Kidney glomerular epithelial cell (primary cell): ENCODE results near the gene RPTOR.
"Not testable (repeated sequence)": the region's sequence is repeated elsewhere in the genome, so short reads cannot be mapped to it uniquely, and the experiment has no call there.

Experiments
- DNase-seq: peaks from one replicate; lab custom pipeline; 2025; lab: John Stamatoyannopoulos, UW

RPTOR gene

GRCh38 chr17:80615376-80615775, 70.7 kb downstream of the RPTOR start:
- DNase-seq, result no peak

GRCh38 chr17:80616705-80617104, 72.1 kb downstream of the RPTOR start:
- DNase-seq, result no peak

DNA sequence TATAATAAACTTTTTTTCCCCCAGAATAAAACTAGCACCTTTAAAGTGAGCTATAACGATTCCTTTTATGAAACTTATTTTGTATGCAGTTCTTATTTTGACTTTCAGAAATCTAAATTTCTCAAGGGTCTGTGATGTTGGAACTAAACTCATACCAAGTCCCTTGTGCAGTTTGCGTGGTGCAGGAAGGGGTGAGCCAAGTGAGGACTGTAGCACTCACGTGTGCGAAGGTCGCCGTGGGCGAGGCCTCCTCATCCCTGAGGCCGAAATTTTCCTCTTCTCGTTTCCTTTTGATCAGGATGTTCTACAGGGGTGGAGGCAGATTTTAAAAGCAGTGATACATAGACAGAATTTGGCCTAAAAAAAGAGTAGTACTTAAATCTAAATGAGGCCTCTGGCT, 73.7 kb downstream of the RPTOR start:
- no peak for DNase-seq

DNA sequence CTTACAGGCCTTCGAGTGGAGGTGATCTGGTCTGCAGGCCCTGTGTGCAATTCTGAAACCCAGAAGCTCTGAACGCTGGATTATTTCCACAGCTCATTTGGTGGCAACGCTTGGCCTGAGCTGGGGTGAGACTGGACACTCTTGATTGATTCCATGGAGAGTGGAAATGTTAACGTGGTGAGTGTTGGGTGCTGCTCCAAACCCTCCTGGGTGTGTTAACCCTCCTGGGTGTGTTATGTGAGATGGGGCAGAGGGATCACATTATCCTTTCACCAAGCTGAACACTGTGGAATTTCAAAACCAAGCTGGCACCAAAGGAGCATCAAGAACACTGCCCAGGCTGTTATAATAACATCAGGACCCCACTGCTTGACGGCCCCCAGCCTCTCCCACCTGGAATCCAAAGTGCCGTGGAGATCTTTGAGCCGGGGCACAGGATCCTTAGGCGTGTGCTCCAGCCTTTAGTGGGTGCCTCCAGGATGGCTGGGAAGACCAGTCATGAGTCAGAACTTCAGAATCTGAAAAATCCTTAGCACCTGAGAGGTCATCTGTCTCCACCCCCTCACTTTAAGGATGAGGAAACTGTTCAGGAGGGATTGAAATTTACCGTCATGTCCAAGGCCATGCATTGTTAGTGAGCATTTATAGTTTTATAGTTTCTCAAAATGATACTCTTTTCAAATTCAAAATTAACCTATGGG, 75.0 kb downstream of the RPTOR start:
- DNase-seq, result peak; percentile 57

DNA sequence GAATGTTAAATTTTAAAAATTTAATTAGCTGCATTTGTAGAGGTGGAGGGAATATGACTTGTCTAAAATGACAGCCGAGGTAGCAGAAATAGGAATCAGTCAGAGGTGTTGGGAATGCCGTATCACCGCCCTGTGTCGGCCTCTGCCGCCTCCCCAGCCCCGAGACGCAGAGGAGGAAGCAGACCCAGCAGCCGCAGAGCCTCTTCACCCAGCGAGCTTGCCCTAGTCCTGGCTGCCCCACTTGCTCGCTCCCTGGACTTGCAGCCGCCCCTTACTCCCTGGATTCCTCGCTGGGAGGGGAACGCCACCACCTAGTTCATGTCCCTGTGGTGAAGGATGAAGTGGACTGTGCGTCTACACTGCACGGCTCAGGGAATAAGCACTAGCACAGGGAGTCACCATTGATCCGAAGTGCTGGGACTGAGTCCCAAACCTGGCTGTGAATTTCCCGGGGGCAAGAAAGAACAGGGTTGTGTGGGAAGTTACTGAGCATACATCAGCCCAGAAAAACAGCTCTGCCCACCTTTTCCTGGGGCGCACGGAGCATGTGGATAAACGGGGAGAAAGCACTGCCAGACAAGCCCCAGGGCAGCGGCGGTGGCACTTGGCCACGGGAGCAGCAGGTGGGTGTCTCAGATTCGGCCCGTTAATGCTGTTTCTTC, 76.8 kb downstream of the RPTOR start:
- DNase-seq, result no peak

GRCh38 chr17:80621997-80622357, 77.3 kb downstream of the RPTOR start:
- DNase-seq, result no peak

- no peak for DNase-seq
These were observed 80.2 kb downstream of the RPTOR start for GRCh38 chr17:80624864-80625263.

DNA sequence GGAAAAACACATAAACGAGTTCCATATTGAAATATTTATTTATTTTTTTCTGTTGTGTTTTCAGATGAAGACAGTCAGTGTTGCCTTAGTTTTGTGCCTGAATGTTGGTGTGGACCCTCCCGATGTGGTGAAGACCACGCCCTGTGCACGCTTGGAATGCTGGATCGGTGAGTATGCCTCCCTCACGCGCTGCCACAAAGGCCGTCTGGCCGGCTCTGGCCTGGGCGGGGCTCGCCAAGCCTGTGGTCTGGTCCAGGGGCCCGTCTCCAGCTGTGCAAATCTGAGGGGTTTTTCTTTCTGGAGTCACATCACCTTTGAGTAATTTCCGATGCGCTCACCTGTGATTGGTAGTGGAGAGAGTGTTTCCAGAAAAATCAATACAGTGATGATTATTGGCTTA, 81.0 kb downstream of the RPTOR start:
- no peak for DNase-seq

DNA sequence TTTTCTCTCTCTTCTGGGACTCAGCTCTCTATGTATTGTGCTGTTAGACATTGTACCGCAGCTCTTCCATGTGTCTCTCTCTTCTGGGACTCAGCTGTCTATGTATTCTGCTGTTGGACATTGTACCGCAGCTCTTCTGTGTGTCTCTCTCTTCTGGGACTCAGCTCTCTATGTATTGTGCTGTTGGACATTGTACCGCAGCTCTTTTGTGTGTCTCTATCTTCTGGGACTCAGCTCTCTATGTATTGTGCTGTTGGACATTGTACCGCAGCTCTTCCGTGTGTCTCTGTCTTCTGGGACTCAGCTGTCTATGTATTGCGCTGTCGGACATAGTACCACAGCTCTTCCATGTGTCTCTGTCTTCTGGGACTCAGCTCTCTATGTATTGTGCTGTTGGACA, 84.2 kb downstream of the RPTOR start:
- not testable (repeated sequence) for DNase-seq

DNA sequence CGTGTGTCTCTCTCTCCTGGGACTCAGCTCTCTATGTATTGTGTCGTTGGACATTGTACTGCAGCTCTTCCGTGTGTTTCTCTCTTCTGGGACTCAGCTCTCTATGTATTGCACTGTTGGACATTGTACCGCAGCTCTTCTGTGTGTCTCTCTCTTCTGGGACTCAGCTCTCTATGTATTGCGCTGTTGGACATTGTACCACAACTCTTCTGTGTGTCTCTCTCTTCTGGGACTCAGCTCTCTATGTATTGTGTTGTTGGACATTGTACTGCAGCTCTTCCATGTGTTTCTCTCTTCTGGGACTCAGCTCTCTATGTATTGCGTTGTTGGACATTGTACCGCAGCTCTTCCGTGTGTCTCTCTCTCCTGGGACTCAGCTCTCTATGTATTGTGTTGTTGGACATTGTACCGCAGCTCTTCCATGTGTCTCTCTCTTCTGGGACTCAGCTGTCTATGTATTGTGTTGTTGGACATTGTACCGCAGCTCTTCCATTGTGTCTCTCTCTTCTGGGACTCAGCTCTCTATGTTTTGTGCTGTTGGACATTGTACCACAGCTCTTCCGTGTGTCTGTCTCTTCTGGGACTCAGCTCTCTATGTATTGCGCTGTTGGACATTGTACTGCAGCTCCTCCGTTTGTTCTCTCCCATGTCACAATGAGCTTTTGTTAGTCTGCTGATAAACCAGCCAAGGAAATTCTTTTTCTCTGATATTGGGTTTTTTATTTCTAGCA, 84.8 kb downstream of the RPTOR start:
- DNase-seq, result no peak

DNA sequence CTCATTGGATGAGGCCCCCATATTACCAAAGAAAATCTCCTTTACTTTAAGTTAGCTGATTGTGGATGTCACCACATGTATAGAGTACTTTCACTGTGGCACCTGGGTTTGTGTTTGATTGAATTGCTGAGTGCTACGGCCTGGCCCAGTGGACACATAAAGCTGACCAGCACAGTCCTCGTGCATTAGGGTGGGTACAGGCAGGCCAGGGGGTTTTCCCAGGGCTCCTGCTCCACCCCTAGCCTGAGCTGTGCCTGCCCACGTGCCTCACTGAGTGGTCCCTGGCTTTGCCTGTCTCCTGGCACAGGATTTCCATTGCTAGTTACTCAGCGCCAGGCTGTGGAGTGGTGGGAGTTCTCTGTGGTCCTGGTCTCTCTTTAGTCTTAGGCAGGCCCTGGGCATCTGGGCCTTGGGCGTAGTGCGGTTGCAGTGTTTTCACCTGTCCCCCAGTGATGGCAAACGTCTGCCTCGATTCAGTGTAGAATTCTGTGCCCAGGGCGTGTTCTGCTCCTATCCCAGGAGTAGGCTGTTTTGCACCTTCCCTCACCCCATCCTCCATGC, 86.0 kb downstream of the RPTOR start:
- DNase-seq, result no peak

DNA sequence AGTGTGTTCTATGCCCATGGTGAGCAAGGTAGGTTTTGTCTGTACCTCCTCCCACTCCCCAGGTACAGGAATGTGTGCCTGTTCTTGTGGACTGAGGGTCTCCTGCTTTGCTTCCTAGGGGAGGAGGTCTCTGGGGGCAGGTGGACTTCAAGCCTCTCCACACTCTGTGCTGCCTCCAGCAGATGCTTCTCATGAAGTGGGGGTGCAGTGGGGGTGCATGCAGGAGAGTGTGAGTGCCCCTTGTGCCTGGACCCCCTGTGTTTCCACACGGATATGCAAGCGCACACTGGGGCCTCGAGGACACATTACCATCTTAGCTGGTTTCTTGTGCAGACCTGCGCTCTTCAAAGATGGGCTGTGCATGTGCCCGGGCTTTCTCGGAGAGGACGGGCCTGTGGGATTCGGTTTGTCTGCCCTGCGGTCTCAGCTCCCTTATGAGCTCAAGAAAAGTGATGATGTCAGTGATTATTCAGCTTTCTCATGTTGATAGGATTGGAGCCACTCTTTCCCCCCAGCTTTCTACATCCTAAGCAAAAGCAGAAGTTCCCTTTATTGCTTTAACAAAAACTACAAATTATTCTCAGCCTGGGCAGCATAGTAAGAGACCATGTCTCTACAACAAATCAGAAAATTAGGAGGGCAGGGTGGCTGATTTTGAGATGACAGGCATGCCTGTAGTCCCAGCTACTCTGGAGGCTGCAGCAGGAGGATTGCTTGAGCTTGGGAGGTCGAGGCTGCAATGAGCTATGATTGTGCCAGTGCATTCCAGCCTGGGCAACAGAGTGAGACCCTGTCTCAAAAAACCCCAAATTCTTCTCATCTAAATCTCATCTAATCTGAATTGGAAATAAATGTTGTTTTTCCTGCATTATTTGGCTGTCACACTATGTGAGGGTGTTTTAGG, 86.8 kb downstream of the RPTOR start:
- DNase-seq, result no peak

DNA sequence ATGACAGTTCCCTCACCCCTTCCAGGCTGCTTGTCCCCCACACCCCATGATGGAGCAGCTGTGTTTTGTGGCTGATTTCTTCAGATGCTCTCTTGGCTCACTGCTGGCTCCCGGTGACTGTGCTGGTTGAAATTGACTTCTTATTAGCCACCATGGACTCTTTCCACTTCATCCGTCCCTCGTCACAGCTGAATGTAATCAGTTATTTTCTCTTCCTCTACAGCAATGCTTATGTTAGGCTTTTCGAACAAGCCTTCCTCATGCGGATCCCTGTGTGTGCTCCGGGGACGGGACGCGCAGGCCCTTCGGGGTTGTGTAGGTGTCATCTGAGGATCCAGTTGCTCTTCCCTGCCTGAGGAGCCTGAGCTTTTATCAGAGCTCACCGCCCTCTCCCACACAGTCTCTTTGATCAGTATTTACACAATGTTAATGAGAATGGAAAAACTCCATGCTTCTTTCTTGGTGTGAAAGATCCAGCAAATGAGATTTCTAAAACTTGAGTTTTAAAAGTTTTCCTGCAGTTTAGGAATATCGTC, 87.5 kb downstream of the RPTOR start:
- DNase-seq, result no peak

- DNase-seq, result no peak
These were observed 88.6 kb downstream of the RPTOR start for GRCh38 chr17:80633207-80633606.

DNA sequence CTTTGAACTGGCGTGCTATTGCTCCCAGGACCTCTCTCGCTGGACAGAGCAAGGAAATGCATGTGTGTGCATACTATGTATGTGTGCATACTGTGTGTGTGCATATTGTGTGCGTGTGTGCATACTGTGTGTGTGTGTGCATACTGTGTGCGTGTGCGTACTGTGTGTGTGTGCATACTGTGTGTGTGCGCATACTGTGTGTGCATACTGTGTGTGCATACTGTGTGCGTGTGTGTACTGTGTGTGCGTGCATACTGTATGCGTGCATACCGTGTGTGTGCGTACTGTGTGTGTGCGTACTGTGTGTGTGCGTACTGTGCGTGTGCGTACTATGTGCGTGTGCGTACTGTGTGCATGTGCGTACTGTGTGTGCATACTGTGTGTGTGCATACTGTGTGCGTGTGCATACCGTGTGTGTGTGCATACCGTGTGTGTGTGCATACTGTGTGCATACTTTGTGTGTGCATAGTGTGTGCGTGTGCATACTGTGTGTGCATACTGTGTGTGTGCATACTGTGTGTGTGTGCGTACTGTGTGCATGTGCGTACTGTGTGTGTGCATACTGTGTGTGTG, 89.4 kb downstream of the RPTOR start:
- no peak for DNase-seq

- no peak for DNase-seq
These were observed 91.9 kb downstream of the RPTOR start for GRCh38 chr17:80636361-80637018.

DNA sequence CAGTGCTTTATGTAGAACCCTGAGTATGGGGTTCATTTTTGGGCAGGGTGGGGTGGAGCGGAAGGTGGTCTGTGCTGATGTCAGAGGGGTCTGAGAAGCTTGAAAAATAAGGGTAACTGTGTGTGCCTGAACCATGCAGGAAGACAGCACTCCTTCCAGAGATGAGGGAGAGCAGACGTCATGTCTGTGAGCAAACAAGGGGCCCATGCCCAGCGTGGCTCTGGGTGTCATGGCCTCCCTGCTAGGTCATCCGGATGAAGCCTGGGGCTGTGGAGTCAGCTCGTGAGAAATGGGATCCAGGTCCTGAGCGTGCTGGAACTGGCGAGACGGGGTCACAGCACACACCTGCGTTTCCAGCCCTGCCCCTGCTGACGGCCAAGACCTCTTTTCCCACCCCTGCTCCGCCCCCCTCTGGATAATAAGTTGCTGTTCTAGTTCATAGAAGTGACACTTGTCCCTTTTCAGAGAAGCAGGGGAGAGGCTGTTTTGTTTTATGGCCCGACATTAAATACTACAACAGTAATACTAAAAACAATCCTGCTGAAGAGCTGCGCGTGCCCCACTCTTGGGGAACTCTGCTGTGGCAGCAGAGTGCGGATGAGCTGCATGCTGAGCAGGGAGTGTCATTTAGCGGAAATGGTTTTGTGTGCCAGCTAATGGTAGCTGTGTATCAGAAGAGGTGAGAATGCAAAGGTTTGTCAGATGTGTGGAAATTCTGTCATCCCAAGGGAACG, 92.6 kb downstream of the RPTOR start:
- DNase-seq, result no peak

- DNase-seq, result no peak
These were observed 95.0 kb downstream of the RPTOR start for GRCh38 chr17:80639658-80640057.

DNA sequence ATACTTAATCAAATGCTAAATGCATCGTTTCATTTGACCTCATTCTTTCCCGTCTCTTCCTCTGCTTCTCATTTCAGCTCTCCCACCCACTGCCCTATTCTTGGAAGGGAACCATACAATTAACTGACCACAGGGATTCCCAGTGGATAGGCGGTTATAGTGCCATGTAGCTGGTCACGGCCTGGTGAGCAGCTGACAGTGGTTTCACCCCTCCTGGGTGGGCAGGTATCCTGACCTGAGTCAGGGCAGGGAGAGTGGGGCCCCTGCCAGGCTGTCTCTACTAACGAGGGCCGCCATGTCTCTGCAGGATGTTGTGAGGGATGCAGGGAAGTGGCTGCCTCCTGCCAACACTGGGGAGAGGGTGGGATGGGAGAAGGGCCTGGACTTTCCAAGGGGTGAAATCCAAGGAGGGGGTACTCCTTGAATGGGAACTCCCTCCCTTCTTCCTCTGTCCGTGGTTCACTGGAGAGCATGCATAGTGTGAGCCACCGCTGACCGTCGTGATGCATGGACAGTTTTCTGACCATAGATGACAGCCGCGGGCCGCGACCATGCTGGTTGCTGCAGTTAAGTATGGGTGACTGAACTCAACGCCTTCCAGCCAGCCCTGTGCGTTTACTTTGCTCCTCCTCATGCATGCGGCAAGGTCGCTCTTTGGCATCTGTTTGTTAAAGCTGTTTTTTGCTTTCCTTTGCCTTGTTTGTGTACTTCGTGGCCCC, 95.9 kb downstream of the RPTOR start:
- no peak for DNase-seq
